Psoas muscle (tissue), 8 donors: Measurements from ENCODE around the gene ABLIM1. TPM values are rescaled to one million over a fixed set of nuclear protein-coding genes. Genes with fewer than 3 reads are reported as not detected.

Experiments
- ATAC-seq, 4 donors: fragments of 200-7000 bp; cut with Tn5 transposase; one replicate each; pipeline ENCODE4 v1.9.1; 2020; ENCODE audit warnings: moderate library complexity in 3 of 4, mild to moderate bottlenecking in 2 of 4
- DNase-seq, 2 donors: peaks; one replicate each; pipeline ENCODE4 v3.0.0-alpha.2; 2020
- H3K27ac ChIP-seq: fragments of 200-600 bp; one replicate; pipeline ENCODE4 v1.8.0; 2022
- H3K27me3 ChIP-seq, 3 donors: fragments of 200-600 bp in 1 of 3; one replicate each; pipeline versions ENCODE4 v1.6.1 to v1.8.0; 2013 to 2022; ENCODE audit warnings: low read length in 2 of 3, mild to moderate bottlenecking in 2 of 3, moderate library complexity in 1 of 3; ENCODE audit not compliant: insufficient read depth in 3 of 3
- H3K36me3 ChIP-seq, 2 donors: fragments of 200-600 bp in 1 of 2; one replicate each; pipeline versions ENCODE4 v1.6.1 to v1.8.0; 2013 to 2022; ENCODE audit warnings: low read depth in 1 of 2, mild to moderate bottlenecking in 1 of 2, moderate library complexity in 1 of 2; ENCODE audit not compliant: insufficient read depth in 1 of 2
- H3K4me1 ChIP-seq: fragments of 200-600 bp; one replicate; pipeline ENCODE4 v1.8.0; 2022
- H3K4me3 ChIP-seq: fragments of 200-600 bp; one replicate; pipeline ENCODE4 v1.8.0; 2022; ENCODE audit warnings: mild to moderate bottlenecking
- H3K9me3 ChIP-seq: fragments of 200-600 bp; one replicate; pipeline ENCODE4 v1.8.0; 2022
- CTCF ChIP-seq: fragments of 200-600 bp; IDR thresholded peaks from one replicate; pipeline ENCODE4 v1.8.0; 2022; ENCODE audit warnings: antibody characterized with exemption
- WGBS, 3 donors: extraction: QIAGEN DNeasy Blood & Tissue Kit; methylation state at CpG; one replicate each; pipeline versions ENCODE4 v1.1.6 to v1.1.7; 2013; 5-methylcytosine and 5-hydroxymethylcytosine counted together
- intact Hi-C, 2 donors: fragments of 100-400 bp; cut with DNase I; formaldehyde crosslinking; loops; one replicate each; pipeline versions ENCODE4 v1.11.0 to v1.14.2; 2022
- polyA plus RNA-seq, 3 donors: library from polyadenylated mRNA; stranded (reverse); fragments of 200-250 nt; gene quantifications; one replicate each; pipeline ENCODE4 v1.2.3, GENCODE V29; 2013
- total RNA-seq, 4 donors: library from RNA; stranded (reverse); fragmentation: NEBNext Ultra II Directional in 2 of 4; extraction: Animal tissue kit (Norgen Biotek cat#: 25700) in 2 of 4; gene quantifications; one replicate each; pipeline versions ENCODE4 v1.2.1 to v1.2.4, GENCODE V29; 2021 to 2023
- donor health status: healthy with polysubstance abuse.
- donor health status: DM: no; HTN: no; CAD: no; lungs with moderate emphysema.
- donor health status: Bipolar disorder and iron deficiency.
- donor health status: healthy.
- donor health status: DM: yes; HTN: yes; CAD: no.
- donor health status: DM: no; HTN: no; CAD: no.
- donor health status: DM: no; HTN: no; CAD: no.
- donor health status: DM: yes; HTN: yes; CAD: no.

The ABLIM1 gene
- total and polyA plus RNA-seq, 7 donors, result 15.4 to 183 (median 21.8) TPM

- WGBS, 3 donors, result 82 to 89% (median 83%) methylated on average over 6 of the region's 6 CpGs
- H3K36me3 ChIP-seq, result no peaks in the 10 kb centered on the region
- DNase-seq (no peak), ATAC-seq (no peak)
- intact Hi-C loops, result no loop called here
- no peak overlapping the region for H3K4me3 ChIP-seq
- H3K9me3 ChIP-seq, result no peaks in the 10 kb centered on the region
- H3K27me3 ChIP-seq, result no peaks in the 10 kb centered on the region
- no peaks in the 10 kb centered on the region for H3K4me1 ChIP-seq
- H3K27ac ChIP-seq, result no peak overlapping the region
- no peak for TF ChIP-seq CTCF
These were observed 142.7 kb downstream of the ABLIM1 start for GRCh38 chr10:114515298-114515914.

GRCh38 chr10:114513381-114513792 lies 144.7 kb downstream of the ABLIM1 start:
- no peak for TF ChIP-seq CTCF
- Histone ChIP-seq H3K9me3 (no peaks in the 10 kb centered on the region), H3K27ac (no peak overlapping the region), H3K27me3 (peaks cover 0 to 1% (median 0%) of the 10 kb centered on the region in 3 donors), H3K4me3 (no peak overlapping the region), H3K36me3 (no peaks in the 10 kb centered on the region), H3K4me1 (no peaks in the 10 kb centered on the region)
- intact Hi-C loops, result no loop called here
- ATAC-seq (no peak), DNase-seq (no peak)
- WGBS, 3 donors, result 51 to 67% (median 61%) methylated on average over 5 of the region's 5 CpGs

GRCh38 chr10:114511881-114512280 lies 146.2 kb downstream of the ABLIM1 start:
- Histone ChIP-seq H3K27me3 (peaks cover 0 to 1% (median 0%) of the 10 kb centered on the region in 3 donors), H3K4me1 (no peaks in the 10 kb centered on the region), H3K36me3 (no peaks in the 10 kb centered on the region), H3K27ac (no peak overlapping the region), H3K9me3 (no peaks in the 10 kb centered on the region), H3K4me3 (no peak overlapping the region)
- intact Hi-C loops, result no loop called here
- WGBS, 3 donors, result 75 to 83% (median 79%) methylated on average over 5 of the region's 5 CpGs
- DNase-seq (no peak), ATAC-seq (no peak)
- TF ChIP-seq CTCF, result no peak

GRCh38 chr10:114508376-114508775 lies 149.7 kb downstream of the ABLIM1 start:
- Histone ChIP-seq H3K4me1 (no peaks in the 10 kb centered on the region), H3K4me3 (no peak overlapping the region), H3K27ac (no peak overlapping the region), H3K9me3 (no peaks in the 10 kb centered on the region), H3K27me3 (peaks cover 0 to 1% (median 0%) of the 10 kb centered on the region in 3 donors), H3K36me3 (no peaks in the 10 kb centered on the region)
- intact Hi-C loops, result no loop called here
- DNase-seq, result peak in 1 of 2 donors; percentile 46
- ATAC-seq, result peak in 1 of 4 donors; percentile 41
- TF ChIP-seq CTCF, result no peak
- 61 to 76% (median 75%) methylated on average over 3 of the region's 3 CpGs for WGBS, 3 donors

- intact Hi-C loops, result no loop called here
- Histone ChIP-seq H3K27me3 (peaks cover 0 to 1% (median 0%) of the 10 kb centered on the region in 3 donors), H3K36me3 (no peaks in the 10 kb centered on the region), H3K4me1 (no peaks in the 10 kb centered on the region), H3K4me3 (no peak overlapping the region), H3K27ac (no peak overlapping the region), H3K9me3 (no peaks in the 10 kb centered on the region)
- peak in 2 of 4 donors; percentile 21 to 49 for ATAC-seq
- no peak for DNase-seq
- WGBS, 3 donors, result 23 to 43% (median 30%) methylated on average over 4 of the region's 4 CpGs
- no peak for TF ChIP-seq CTCF
These were observed 150.6 kb downstream of the ABLIM1 start for GRCh38 chr10:114507449-114507848.
